Endothelial cell of umbilical vein (primary cell): ENCODE measurements around the gene GGNBP2.

Experiments
- JUN ChIP-seq: IDR thresholded peaks from 2 replicates; pipeline ENCODE4 v1.6.1; 2011; ENCODE audit warnings: borderline replicate concordance, low read depth; ENCODE audit not compliant: insufficient read length, insufficient read depth
- POLR2A ChIP-seq: IDR thresholded peaks from 2 replicates; pipeline ENCODE4 v1.6.1; 2012; ENCODE audit warnings: low read depth, mild to moderate bottlenecking, control low read depth, low read length
- POLR2AphosphoS5 ChIP-seq: IDR thresholded peaks from 2 replicates; pipeline ENCODE4 v1.6.1; 2012; ENCODE audit warnings: low read depth, mild to moderate bottlenecking, control low read depth, low read length, moderate library complexity; ENCODE audit not compliant: insufficient read depth
- TF ChIP-seq, protein P1 (sequence below): IDR thresholded peaks from 2 replicates; pipeline ENCODE4 v1.6.1; 2011; ENCODE audit not compliant: insufficient read depth, insufficient read length
- TF ChIP-seq, protein P2 (sequence below), 2 donors: IDR thresholded peaks; 1 replicate in 1 of 2; 2 replicates in 1 of 2; pipeline ENCODE4 v1.5.1; 2011; ENCODE audit warnings: low read length in 2 of 2, mild to moderate bottlenecking in 2 of 2, moderate library complexity in 2 of 2, control low read depth in 1 of 2, inconsistent platforms in 1 of 2, low read depth in 1 of 2; ENCODE audit not compliant: insufficient read depth in 1 of 2; ENCODE audit errors: extremely low read depth in 1 of 2

DNA sequence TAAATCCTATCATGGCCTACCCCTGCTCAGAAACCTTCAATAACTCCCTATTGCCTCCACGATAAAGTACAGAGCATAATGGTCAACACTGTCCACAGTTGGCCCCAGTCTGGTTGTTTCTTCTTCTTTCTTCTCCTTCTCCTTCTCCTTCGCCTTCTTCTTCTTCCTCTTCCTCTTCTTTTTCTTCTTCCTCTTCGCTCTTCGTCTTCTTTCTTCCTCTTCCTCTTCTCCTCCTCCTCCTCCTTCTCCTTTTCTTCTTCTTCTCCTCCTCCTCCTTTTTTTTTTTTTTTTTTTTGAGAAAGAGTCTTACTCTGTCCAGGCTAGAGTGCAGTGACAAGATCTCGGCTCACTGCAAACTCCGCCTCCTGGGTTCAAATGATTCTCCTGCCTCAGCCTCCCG lies 80.5 kb downstream of the GGNBP2 start:
- TF ChIP-seq, protein P1, sequence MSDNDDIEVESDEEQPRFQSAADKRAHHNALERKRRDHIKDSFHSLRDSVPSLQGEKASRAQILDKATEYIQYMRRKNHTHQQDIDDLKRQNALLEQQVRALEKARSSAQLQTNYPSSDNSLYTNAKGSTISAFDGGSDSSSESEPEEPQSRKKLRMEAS: no peak
- TF ChIP-seq, protein P2, sequence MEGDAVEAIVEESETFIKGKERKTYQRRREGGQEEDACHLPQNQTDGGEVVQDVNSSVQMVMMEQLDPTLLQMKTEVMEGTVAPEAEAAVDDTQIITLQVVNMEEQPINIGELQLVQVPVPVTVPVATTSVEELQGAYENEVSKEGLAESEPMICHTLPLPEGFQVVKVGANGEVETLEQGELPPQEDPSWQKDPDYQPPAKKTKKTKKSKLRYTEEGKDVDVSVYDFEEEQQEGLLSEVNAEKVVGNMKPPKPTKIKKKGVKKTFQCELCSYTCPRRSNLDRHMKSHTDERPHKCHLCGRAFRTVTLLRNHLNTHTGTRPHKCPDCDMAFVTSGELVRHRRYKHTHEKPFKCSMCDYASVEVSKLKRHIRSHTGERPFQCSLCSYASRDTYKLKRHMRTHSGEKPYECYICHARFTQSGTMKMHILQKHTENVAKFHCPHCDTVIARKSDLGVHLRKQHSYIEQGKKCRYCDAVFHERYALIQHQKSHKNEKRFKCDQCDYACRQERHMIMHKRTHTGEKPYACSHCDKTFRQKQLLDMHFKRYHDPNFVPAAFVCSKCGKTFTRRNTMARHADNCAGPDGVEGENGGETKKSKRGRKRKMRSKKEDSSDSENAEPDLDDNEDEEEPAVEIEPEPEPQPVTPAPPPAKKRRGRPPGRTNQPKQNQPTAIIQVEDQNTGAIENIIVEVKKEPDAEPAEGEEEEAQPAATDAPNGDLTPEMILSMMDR (IDR thresholded peaks at IDR 0.05; ENCODE audit: extremely low read depth in 1 of 2, insufficient read depth in 1 of 2, low read depth in 1 of 2, low read length in 2 of 2): no peak
- TF ChIP-seq JUN (no peak), POLR2AphosphoS5 (no peak), POLR2A (no peak)
